Aorta (tissue), 5 donors: ENCODE measurements around the gene NOTCH2. TPM values are rescaled to one million over a fixed set of nuclear protein-coding genes. Genes with fewer than 3 reads are reported as not detected.

ENCODE experiments used
- ATAC-seq: fragments of 200-7000 bp; cut with Tn5 transposase; one replicate; pipeline ENCODE4 v1.9.1; 2022; ENCODE audit warnings: moderate library complexity; ENCODE audit not compliant: low FRiP score
- DNase-seq, 2 donors: peaks; one replicate each; pipeline ENCODE4 v3.0.0-alpha.2; 2020
- H3K27ac ChIP-seq, 2 donors: one replicate each; pipeline ENCODE4 v1.5.1; 2013; ENCODE audit warnings: low read length in 2 of 2, mild to moderate bottlenecking in 2 of 2, moderate library complexity in 2 of 2, control low read depth in 1 of 2, inconsistent platforms in 1 of 2, low read depth in 1 of 2
- H3K27me3 ChIP-seq, 2 donors: one replicate each; pipeline ENCODE4 v1.6.1; 2013; ENCODE audit warnings: control low read depth in 1 of 2, low read length in 1 of 2, mild to moderate bottlenecking in 1 of 2, moderate library complexity in 1 of 2; ENCODE audit not compliant: insufficient read depth in 2 of 2, control insufficient read depth in 1 of 2
- H3K36me3 ChIP-seq, 2 donors: one replicate each; pipeline ENCODE4 v1.6.1; 2013; ENCODE audit warnings: control low read depth in 1 of 2, low read length in 1 of 2, mild to moderate bottlenecking in 1 of 2; ENCODE audit not compliant: insufficient read depth in 2 of 2, control insufficient read depth in 1 of 2
- H3K4me1 ChIP-seq, 2 donors: one replicate each; pipeline ENCODE4 v1.6.1; 2013; ENCODE audit warnings: low read length in 2 of 2, control low read depth in 1 of 2, mild to moderate bottlenecking in 1 of 2, moderate library complexity in 1 of 2; ENCODE audit not compliant: insufficient read depth in 2 of 2, control insufficient read depth in 1 of 2
- H3K4me3 ChIP-seq, 2 donors: one replicate each; pipeline ENCODE4 v1.5.1; 2013; ENCODE audit warnings: low read length in 2 of 2, control low read depth in 1 of 2, mild to moderate bottlenecking in 1 of 2
- H3K9me3 ChIP-seq: one replicate; pipeline ENCODE4 v1.6.1; 2013; ENCODE audit warnings: mild to moderate bottlenecking, low read length; ENCODE audit not compliant: control insufficient read depth
- WGBS, 2 donors: extraction: QIAGEN DNeasy Blood & Tissue Kit; methylation state at CpG; one replicate each; pipeline ENCODE4 v1.1.7; 2013; 5-methylcytosine and 5-hydroxymethylcytosine counted together
- intact Hi-C, 2 donors: fragments of 100-400 bp; cut with DNase I; formaldehyde crosslinking; loops; one replicate each; pipeline versions ENCODE4 v1.14.2 to v1.15.0; 2022
- polyA plus RNA-seq, 2 donors: library from polyadenylated mRNA; stranded (reverse); fragments of 200-250 nt; gene quantifications; one replicate each; pipeline ENCODE4 v1.2.3, GENCODE V29; 2013
- total RNA-seq, 2 donors: library from RNA; stranded (reverse); fragmentation: NEBNext Ultra II Directional; extraction: Animal tissue kit (Norgen Biotek cat#: 25700); gene quantifications; one replicate each; pipeline ENCODE4 v1.2.1, GENCODE V29; 2021
- donor health status: healthy with polysubstance abuse.
- donor health status: Bipolar disorder and iron deficiency.
- donor health status: DM: no; HTN: no; CAD: no.
- donor health status: DM: no; HTN: no; CAD: no.
- donor health status: DM: yes; HTN: yes; CAD: no.

The NOTCH2 gene
- total and polyA plus RNA-seq, 4 donors, result 6.8 to 216 (median 110) TPM

DNA sequence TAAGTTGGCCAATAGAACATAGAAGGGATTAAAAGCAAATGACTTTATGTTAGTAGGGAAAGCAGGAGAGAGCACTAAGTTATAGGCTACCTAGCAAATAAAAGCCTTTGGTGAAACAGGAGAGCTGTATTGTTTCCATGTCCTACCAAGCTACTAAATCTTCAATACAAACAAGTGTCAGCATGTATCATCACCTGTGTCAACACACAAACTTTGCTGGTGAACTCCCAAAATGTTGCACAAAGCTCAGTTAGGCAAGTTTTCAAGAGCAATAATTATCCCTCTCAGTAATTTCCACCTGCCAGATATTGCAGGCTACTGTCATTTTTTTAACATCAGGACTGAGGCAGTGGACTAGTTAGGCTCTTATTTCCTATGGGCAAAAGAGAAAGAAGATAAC is 95.4 kb downstream of the NOTCH2 start:
- no peak for ATAC-seq
- intact Hi-C loops, result no loop called here
- H3K9me3 ChIP-seq, result no peaks in the 10 kb centered on the region

GRCh38 chr1:119971710-119972570 is 97.5 kb downstream of the NOTCH2 start:
- intact Hi-C loops, result no loop called here
- peaks cover 2 to 7% of the 10 kb centered on the region in 2 donors for H3K36me3 ChIP-seq
- DNase-seq, result no peak
- no peaks in the 10 kb centered on the region for H3K27me3 ChIP-seq
- H3K4me1 ChIP-seq, result no peaks in the 10 kb centered on the region
- no peak overlapping the region for H3K27ac ChIP-seq
- ATAC-seq, result no peak
- no peaks in the 10 kb centered on the region for H3K9me3 ChIP-seq
- no peak overlapping the region for H3K4me3 ChIP-seq
- WGBS, 2 donors, result 80 to 87% methylated on average over 4 of the region's 4 CpGs

More for the DNA sequence above, 95.4 kb downstream of the NOTCH2 start:
- peaks cover 0 to 2% of the 10 kb centered on the region in 2 donors for H3K4me1 ChIP-seq
- H3K27me3 ChIP-seq, result no peaks in the 10 kb centered on the region
- no peak for DNase-seq
- H3K27ac ChIP-seq, result no peak overlapping the region
- peaks cover 4% of the 10 kb centered on the region in 2 donors for H3K36me3 ChIP-seq
- H3K4me3 ChIP-seq, result no peak overlapping the region

- no peak overlapping the region for H3K4me3 ChIP-seq
These were observed 100.9 kb downstream of the NOTCH2 start for GRCh38 chr1:119968601-119969000.

GRCh38 chr1:119968068-119968492 is 101.4 kb downstream of the NOTCH2 start:
- H3K4me3 ChIP-seq, result no peak overlapping the region
- no peaks in the 10 kb centered on the region for H3K27me3 ChIP-seq
- ATAC-seq, result peak; percentile 51
- H3K36me3 ChIP-seq, result peaks cover 2 to 9% of the 10 kb centered on the region in 2 donors
- peaks cover 9 to 11% of the 10 kb centered on the region in 2 donors for H3K4me1 ChIP-seq
- H3K27ac ChIP-seq, result no peak overlapping the region
- intact Hi-C loops, result no loop called here
- DNase-seq, result peak in 1 of 2 donors; percentile 65
- H3K9me3 ChIP-seq, result no peaks in the 10 kb centered on the region
- 96 to 100% methylated on average over 1 of the region's 1 CpG for WGBS, 2 donors

More at GRCh38 chr1:119968601-119969000, 100.9 kb downstream of the NOTCH2 start:
- Histone ChIP-seq H3K4me1 (peaks cover 9 to 11% of the 10 kb centered on the region in 2 donors), H3K27ac (no peak overlapping the region), H3K9me3 (no peaks in the 10 kb centered on the region), H3K36me3 (peaks cover 2 to 7% of the 10 kb centered on the region in 2 donors), H3K27me3 (no peaks in the 10 kb centered on the region)
- intact Hi-C loops, result no loop called here
- 77 to 89% methylated on average over 1 of the region's 1 CpG for WGBS, 2 donors
- ATAC-seq (no peak), DNase-seq (no peak)

- H3K4me1 ChIP-seq, result peaks cover 11 to 12% of the 10 kb centered on the region in 2 donors
- H3K27ac ChIP-seq, result peak overlapping the region in 1 of 2 donors; percentile 56
- ATAC-seq, result no peak
- no peak overlapping the region for H3K4me3 ChIP-seq
- WGBS, 2 donors, result 76 to 84% methylated on average over 2 of the region's 2 CpGs
- no peaks in the 10 kb centered on the region for H3K27me3 ChIP-seq
- DNase-seq, result no peak
- H3K36me3 ChIP-seq, result peaks cover 2 to 8% of the 10 kb centered on the region in 2 donors
- H3K9me3 ChIP-seq, result no peaks in the 10 kb centered on the region
- intact Hi-C loops, result no loop called here
These were observed 102.8 kb downstream of the NOTCH2 start for GRCh38 chr1:119966681-119967080.

DNA sequence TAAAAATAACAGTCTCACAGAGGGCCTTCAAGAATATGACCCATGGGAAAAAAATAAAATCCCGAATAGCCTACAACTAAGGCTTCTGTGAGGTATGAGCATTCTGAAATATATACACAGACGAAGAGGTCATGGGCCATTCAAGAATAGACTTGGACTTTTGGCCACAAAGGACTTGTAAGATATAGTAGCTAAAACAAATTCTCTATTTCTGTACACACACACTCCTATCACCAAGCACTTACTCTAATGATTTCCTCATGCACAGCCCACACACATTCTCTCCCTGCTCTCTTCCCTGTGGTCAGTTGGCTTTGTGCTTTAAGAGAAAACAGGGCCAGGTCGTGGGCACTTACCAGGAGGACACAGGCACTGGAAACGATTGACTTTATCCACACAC is 103.4 kb downstream of the NOTCH2 start:
- Histone ChIP-seq H3K4me3 (no peak overlapping the region), H3K27me3 (no peaks in the 10 kb centered on the region), H3K27ac (peak overlapping the region; percentile 32), H3K9me3 (no peaks in the 10 kb centered on the region), H3K4me1 (peaks cover 12 to 13% of the 10 kb centered on the region in 2 donors), H3K36me3 (peaks cover 2 to 6% of the 10 kb centered on the region in 2 donors)
- no peak for DNase-seq
- intact Hi-C loops, result no loop called here
- peak; percentile 44 for ATAC-seq
- 4 to 6% methylated on average over 4 of the region's 4 CpGs for WGBS, 2 donors

DNA sequence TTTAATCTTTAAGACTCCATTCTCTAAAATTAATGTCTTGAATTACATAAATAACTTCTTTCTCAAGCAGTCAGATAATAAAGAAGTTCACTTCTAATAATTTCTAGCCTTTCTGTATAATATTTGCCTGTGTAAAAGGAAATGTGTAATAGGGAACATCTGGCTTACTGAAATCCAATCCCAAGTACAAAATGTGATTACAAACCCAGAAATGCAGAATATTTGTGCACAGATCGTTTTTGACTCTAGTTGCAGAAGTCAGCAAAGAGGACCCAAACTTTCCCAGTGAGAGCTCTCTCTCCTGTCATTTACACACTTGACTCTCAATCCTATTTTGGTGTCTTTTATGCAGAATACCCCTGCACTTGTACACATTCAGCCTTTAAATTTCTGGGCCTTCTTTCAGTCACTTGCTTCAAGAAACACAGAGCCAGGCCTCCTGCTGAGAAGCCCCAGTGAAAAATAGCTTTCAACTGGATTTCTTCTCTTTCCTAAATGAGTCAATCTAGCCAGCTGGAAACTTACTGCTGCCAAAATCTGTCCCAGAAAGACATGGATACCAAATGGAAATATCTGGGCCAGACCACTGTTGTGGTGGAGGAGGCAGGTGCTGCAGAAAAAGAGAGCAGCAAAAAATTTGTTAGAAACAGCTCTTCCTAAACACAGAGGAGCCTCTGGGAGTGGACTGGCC is 104.6 kb downstream of the NOTCH2 start:
- Histone ChIP-seq H3K9me3 (no peaks in the 10 kb centered on the region), H3K27ac (peak overlapping the region in 1 of 2 donors; percentile 61), H3K4me1 (peaks cover 12 to 20% of the 10 kb centered on the region in 2 donors), H3K36me3 (peaks cover 2 to 5% of the 10 kb centered on the region in 2 donors), H3K4me3 (no peak overlapping the region), H3K27me3 (no peaks in the 10 kb centered on the region)
- peak; percentile 30 for ATAC-seq
- no peak for DNase-seq
- WGBS, 2 donors, result 9 to 21% methylated on average over 1 of the region's 1 CpG
- intact Hi-C loops, result no loop called here

- Histone ChIP-seq H3K4me3 (no peak overlapping the region), H3K9me3 (no peaks in the 10 kb centered on the region), H3K4me1 (peaks cover 20 to 23% of the 10 kb centered on the region in 2 donors), H3K27ac (peak overlapping the region; percentile 76 to 84), H3K36me3 (peaks cover 0 to 5% of the 10 kb centered on the region in 2 donors), H3K27me3 (no peaks in the 10 kb centered on the region)
- intact Hi-C loops, result no loop called here
- ATAC-seq (no peak), DNase-seq (no peak)
- 25 to 26% methylated on average over 5 of the region's 5 CpGs for WGBS, 2 donors
These were observed 107.0 kb downstream of the NOTCH2 start for GRCh38 chr1:119962296-119962968.
